IPS-18c (cell line): ENCODE measurements around the gene KMT2C.
"Not testable (repeated sequence)": the region's sequence is repeated elsewhere in the genome, so short reads cannot be mapped to it uniquely, and the experiment has no call there.

Source experiments
- H3K4me3 ChIP-seq: 2 replicates; pipeline ENCODE4 v1.7.0; 2013; ENCODE audit warnings: low read depth, mild to moderate bottlenecking, low read length, moderate library complexity; ENCODE audit not compliant: insufficient read depth
- H3K9me3 ChIP-seq: one replicate; pipeline ENCODE4 v1.6.1; 2013; ENCODE audit warnings: mild to moderate bottlenecking, low read length, moderate library complexity; ENCODE audit not compliant: control insufficient read depth, insufficient read depth

The KMT2C gene

DNA sequence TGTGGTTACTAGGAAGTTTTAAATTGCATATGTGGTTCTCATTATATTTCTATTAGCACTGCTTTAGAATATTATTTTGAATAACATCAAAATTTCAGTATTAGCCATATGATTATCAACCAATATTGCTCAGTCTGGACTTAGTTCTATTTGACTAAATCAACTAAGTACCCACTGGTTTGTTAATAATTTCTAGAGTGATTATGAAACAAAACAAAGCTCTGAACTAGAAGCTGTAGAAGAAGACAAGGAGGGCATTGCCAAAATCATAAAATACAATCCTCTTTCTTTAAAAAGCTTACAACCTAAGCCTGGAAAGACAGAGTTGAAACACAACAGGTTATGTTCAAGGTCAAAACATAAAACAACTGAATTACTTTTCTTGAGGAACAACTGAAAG, 204.7 kb downstream of the KMT2C start:
- H3K4me3 ChIP-seq = no peak overlapping the region

GRCh38 chr7:152219556-152219955, 216.2 kb downstream of the KMT2C start:
- not testable (repeated sequence) for H3K4me3 ChIP-seq, H3K9me3 ChIP-seq

More for the DNA sequence above, 204.7 kb downstream of the KMT2C start:
- H3K9me3 ChIP-seq = no peaks in the 10 kb centered on the region

GRCh38 chr7:152208766-152209165, 227.0 kb downstream of the KMT2C start:
- not testable (repeated sequence) for H3K4me3 ChIP-seq, H3K9me3 ChIP-seq

- not testable (repeated sequence) for H3K4me3 ChIP-seq, H3K9me3 ChIP-seq
Measured at GRCh38 chr7:152204417-152204816, 231.4 kb downstream of the KMT2C start.

DNA sequence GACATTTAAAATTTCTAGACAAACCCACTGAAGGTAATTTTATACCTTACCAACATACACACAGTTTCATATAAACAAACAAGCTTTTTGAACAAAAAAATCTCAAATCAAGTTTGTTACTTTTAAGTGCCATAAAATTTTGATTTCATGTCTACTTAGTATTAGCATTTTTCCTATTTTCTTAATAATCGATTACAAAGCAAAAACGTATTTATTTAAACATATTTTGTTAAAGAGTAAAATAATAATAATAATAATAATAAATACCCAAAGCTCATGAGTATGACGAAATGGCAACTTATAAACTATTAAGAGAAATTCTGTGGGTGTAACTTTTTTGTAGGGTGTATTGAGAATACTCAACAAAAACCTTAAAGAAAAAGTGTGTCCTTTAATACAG, 232.7 kb downstream of the KMT2C start:
- H3K9me3 ChIP-seq = no peaks in the 10 kb centered on the region
- H3K4me3 ChIP-seq = no peak overlapping the region

GRCh38 chr7:152202056-152202455, 233.7 kb downstream of the KMT2C start:
- no peak overlapping the region for H3K4me3 ChIP-seq
- H3K9me3 ChIP-seq = no peaks in the 10 kb centered on the region

DNA sequence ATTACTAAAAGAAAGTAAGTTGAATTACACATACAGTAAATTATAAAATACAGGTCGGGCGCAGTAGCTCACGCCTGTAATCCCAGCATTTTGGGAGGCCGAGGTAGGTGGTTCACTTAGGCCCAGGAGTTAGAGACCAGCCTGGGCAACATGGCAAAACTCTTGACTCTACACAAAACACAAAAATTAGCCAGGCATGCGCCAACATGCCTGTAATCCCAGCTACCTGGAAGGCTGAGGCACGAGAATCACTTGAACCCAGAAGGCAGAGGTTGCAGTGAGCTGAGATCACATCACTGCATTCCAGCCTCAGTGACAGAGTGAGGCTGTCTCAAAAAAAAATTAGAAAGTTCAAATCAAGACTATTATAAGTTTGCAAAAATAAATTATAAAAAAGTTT, 235.4 kb downstream of the KMT2C start:
- no peak overlapping the region for H3K4me3 ChIP-seq
- no peaks in the 10 kb centered on the region for H3K9me3 ChIP-seq

GRCh38 chr7:152196391-152196790, 239.4 kb downstream of the KMT2C start:
- Histone ChIP-seq H3K4me3 (no peak overlapping the region), H3K9me3 (no peaks in the 10 kb centered on the region)

DNA sequence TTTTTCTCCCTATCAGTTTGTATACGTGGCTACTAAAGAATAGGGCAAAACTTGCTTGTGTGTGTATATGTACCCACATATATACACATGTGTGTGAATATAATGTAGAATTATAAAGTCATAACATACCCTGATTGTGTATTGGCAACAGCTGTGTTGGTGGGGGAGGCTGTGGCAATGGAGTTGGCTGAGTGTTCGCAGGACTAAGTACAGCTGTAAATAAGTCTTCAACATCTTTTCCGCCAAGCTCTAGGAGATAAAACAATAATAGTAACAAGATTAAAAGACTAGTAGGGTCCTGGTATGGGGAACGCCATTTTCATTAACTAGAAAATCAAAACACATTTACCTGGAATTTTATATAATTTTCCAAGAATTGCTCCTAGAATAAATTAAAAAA, 241.9 kb downstream of the KMT2C start:
- no peaks in the 10 kb centered on the region for H3K9me3 ChIP-seq

GRCh38 chr7:152189061-152189460, 246.7 kb downstream of the KMT2C start:
- H3K4me3 ChIP-seq = no peak overlapping the region
- no peaks in the 10 kb centered on the region for H3K9me3 ChIP-seq

More for the DNA sequence above, 241.9 kb downstream of the KMT2C start:
- no peak overlapping the region for H3K4me3 ChIP-seq

GRCh38 chr7:152185558-152185957, 250.2 kb downstream of the KMT2C start:
- Histone ChIP-seq H3K4me3 (no peak overlapping the region), H3K9me3 (no peaks in the 10 kb centered on the region)

DNA sequence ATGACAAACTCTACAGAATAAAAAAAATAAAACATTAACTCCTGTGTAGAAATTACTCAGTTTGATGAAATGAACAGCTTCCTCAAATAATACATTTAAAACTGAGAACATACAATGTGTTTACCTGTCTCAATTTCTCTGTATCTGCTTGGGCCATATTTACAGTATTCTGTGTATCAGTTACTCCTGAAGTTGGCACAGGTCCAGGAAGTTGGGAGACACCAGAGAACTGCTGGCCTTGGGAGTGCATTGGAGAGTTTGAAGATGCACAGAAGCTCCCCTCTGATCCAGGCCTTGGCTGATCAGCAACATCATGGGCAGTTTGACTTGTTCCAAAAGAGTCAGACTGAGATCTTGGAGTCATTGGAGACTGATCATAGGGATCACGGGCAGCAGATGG, 255.2 kb downstream of the KMT2C start:
- no peaks in the 10 kb centered on the region for H3K9me3 ChIP-seq
- no peak overlapping the region for H3K4me3 ChIP-seq

DNA sequence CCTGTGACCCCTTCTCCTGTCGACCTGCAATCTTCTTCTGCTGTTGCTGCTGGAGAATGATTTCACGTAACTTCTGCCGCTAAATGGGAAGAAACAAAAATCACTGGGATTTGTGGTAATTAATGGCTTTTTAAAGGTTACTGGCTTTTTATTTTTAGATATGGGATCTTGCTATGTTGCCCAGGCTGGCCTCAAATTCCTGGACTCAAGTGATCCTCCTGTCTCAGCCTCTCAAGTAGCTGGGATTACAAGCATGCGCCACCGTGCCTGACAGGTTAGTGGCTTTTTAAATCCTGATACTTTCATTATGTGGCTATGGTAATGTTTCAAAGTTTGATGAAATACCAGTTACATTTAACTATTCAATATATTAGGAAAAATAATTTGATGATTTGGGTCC, 255.8 kb downstream of the KMT2C start:
- no peaks in the 10 kb centered on the region for H3K9me3 ChIP-seq
- no peak overlapping the region for H3K4me3 ChIP-seq

GRCh38 chr7:152178405-152179058, 257.3 kb downstream of the KMT2C start:
- Histone ChIP-seq H3K9me3 (no peaks in the 10 kb centered on the region), H3K4me3 (no peak overlapping the region)

DNA sequence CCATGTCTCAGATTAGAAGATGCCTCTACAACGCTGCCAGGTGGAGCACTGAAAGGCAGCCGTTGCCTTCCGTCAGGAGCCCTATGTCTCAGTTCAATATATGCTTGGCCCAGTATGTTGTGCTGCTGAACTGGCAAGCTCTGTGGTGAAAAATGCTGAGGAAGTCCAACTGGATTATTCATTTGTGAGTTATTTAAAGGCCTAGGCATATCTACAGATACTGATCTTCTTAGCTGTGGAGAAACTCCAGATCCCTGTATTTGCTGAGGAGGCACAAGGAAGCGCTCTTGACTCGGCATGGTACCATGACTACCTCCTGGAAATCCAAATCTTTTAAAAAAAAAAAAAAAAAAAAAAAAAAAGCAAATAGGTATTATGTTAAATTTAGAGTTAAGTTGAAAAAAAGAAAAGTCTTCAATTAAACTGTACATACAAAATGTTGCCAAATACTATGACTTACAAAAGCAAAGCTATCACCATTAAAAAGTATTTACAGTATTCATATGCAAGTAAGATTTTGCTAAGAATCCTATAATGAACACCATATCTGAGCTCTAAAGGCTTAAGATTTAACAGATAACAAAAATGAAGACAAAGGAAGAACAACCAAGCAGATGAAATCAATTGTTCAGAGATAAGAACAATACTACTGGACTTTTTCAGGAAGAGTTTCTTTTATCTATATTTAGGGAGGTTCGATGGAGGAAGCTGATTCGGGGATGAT, 258.0 kb downstream of the KMT2C start:
- H3K9me3 ChIP-seq = no peaks in the 10 kb centered on the region
- H3K4me3 ChIP-seq = no peak overlapping the region

DNA sequence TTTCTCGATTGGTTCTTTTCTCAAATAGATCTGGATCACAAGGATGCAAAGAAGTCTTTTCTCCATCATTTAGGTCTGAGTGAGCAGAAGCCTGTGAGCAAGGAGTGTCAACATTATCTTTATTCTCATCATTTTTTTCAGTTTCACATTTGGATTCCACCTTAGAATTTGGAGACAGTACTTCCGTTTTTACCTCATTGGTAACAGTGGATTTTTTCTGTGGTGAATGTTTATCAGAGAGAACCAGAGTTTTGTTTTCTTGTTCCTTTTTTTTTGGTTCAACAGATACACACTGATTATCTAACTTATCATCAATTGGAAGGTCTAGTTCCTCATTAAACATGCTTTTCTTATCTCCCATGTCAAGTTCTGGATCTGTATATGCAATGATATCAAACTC, 259.0 kb downstream of the KMT2C start:
- H3K4me3 ChIP-seq = no peak overlapping the region
- H3K9me3 ChIP-seq = no peaks in the 10 kb centered on the region

GRCh38 chr7:152173372-152174070, 262.3 kb downstream of the KMT2C start:
- Histone ChIP-seq H3K9me3 (no peaks in the 10 kb centered on the region), H3K4me3 (no peak overlapping the region)

- Histone ChIP-seq H3K9me3 (no peaks in the 10 kb centered on the region), H3K4me3 (no peak overlapping the region)
Measured at GRCh38 chr7:152162287-152162686, 273.5 kb downstream of the KMT2C start.
